Hematopoietic multipotent progenitor cell (in vitro differentiated cells): Measurements from ENCODE around the gene BAHCC1. TPM values are rescaled to one million over a fixed set of nuclear protein-coding genes. Genes with fewer than 3 reads are reported as not detected.

Experiments used
- DNase-seq, 3 donors: peaks; one replicate each; pipeline ENCODE4 v3.0.0-alpha.2; 2011 to 2015; ENCODE audit warnings: low read depth in 2 of 3, low spot score in 2 of 3
- total RNA-seq: library from RNA; depleted of rRNA; stranded (reverse); fragments of >200 nt; gene quantifications from one replicate; pipeline ENCODE4 v1.2.3, GENCODE V29; 2012

BAHCC1 gene
- total RNA-seq, 1 donor, result 21.3 TPM

DNA sequence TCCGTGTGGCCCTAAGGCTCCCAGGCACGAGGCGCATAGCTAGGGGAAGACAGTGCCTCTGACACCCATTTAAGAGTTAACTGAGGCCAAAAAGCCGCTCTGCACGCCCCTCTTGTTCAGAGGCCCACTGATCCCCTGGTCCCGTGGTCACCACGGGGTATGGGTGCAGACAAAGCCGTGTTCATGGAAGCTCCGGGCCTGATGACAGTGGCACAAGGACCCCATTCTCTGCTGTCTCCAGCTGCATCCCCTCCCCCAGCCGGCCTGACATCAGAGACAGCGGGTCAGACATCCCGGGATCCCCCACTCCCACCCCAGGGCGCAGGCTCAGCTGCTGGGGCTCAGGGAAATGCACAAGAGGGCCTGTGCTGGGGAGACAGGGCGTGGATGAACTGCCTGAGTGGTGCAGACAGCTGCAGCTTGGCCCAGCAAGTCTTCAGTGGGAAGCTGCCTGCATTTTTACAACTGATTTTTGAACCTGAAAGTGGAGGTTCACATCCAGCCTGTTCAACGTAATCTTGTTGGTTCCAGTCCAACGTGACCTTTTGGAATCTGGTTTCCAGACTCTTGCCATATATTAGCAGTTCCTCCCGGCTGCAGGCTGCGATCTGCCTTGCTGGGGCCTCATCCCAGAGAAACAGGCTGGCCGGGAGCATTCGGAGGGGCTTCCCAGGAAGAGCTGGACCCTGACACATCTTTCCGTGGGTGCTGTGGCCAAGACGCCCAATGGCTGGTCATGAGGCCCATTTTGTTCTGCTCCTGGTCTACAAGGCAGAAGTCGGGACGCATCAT lies 9.7 kb upstream of the BAHCC1 start:
- no peak for DNase-seq

DNA sequence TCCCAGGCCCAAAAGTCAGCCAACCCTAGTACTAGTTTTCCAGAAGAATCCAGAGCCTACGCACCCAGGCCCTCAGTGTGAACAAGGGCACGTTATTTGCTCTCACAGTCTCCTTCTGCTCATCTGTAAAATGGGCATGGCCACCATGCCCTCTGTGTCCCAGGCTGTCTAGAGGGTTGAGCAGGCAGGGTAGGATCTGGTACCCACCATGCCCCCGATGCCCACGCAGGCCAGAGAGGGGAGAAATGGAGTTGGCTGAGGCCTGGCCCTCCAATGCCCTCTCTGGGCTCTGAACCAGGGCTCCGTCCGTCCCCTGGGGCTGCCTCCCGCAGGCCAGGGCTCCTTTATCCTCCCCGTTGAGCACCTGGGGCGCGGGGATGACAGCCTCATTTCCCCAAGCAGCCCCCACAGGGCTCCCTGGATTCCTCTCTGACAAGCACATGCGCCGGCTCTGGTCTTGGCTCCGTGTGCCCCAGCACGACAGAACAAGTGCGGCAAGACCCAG lies 9.1 kb upstream of the BAHCC1 start:
- DNase-seq, result no peak

DNA sequence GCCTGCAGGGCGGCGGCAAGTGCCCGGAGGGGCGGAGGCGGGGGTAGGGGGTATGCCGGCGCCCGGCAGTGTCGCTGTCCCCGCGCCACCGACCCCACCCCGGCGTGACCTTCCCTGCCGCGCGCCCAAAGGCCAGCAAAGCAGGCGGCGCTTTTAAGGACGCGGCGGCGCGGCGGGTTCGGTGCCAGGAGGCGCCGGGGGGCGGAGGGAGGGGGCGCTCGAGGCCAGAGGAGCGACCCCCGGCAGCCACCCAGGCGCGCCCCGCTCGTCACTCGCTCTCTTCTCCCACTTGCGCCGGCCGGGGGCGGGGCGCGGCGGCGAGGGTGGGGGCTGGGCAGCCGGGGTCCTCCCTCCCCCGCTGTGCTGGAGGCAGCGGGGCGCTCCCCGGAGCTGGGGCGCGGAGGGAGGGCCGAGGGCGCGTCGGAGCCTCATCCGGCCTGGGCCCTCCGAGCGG lies 8.6 kb upstream of the BAHCC1 start:
- no peak for DNase-seq

DNA sequence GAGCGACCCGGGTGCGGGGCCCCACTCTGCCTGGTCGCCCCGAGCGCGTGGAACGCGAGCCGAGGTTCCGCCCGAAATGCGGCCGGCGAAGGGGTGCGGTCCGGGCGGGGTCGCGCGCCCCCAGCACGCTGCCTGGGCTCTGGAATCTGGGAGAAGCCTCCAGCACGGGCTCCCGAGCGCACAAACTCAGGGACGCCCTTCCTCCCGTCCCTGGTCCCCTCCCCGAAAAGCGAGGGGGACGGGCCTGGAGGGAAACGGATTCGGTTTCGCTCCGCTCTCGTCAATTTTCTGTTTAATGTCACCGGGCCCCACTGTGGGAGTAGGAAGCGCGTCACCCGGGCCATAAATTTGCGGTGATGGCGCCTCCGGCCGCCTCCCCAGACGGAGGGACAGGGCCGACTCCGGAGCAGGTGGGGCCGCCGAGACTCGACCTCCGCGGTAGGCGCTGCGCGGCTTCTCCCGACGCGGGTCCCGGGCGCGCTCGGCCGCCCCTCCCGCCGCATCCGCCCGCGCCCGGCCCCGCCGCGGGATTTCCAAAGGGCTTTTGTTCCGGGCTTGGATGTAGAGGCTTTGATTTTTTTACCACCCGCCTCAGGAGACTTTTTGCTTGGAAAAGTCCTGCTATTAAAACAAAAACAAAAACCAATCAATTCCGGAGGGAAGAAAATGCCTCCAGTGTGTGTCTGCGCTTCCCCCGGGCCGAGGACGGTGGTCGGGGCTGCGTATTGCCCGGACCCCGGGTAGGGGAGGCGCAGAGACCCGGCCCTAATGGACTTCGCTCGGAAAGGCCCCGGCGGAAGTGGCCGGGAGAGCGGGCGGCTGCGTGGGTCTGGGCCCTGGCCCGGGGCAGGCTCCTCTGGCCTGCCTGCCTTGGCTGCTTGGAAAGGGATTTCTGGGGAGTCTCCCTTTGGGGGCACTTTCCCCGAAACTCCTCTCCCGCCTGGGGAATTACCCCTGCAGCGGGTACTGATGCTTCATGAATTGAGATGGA lies 7.9 kb upstream of the BAHCC1 start:
- peak in 2 of 3 donors; percentile 73 to 85 for DNase-seq

DNA sequence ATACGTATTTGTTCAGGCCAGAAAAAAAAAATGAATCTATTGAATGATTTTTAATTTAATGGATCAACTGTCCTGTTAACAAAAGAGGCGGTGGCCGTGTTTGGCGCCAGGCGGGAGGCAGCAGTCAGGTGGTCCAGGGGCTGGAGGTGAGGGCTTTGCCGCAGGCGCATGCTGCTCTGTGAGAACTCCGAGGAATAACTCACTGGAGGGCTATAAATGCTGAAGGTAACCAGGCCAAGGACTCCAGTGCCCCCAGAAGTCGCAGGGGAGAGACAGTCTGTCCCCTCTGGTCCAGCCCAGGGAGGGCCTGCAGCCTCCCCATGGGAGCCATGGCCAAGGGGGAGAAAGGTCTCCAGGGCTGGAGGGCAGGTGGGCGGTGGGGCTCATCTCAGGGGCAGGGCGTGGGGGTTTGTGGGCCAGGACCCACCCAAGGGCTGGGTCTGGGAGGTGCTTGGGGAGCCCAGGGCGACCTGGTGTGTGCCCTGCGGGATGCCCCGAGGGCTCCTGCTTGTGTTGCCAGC lies 7.1 kb upstream of the BAHCC1 start:
- DNase-seq, result no peak

DNA sequence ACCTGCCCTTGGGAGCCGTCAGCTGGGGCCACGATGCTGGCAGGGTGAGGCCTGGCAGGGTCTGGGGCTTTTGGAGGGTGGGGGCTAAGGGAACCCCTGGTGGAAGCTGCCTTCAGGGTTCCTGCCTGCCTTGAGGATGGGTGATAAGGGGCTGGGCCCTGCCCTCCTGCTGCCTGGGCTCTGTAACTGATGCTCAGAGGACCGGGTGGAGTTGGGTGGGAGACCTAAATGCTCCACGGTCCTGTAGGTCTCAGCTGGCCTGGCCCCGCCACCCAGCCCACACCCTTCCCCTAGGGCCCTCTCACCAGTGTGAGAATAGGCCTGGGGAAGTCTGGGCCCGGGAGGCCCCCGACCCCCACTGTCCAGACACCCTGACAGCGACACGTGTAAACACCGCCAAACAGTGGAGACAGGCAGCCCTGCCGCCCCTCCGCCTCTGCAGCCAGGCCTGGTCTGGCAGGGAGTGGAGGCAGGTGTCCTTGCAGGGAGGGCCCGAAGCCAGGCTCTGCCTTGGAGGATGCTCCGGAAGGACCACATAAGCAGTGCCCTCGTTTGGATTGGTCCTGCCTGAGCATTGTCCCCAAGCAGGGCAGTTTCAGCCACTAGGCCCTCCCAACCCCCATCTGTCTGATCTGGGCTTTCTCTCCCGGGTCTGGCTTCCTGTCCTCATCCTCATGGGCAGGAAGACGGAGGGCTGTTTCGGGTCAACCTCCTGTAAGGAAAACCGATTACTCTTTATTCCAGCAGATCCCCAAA lies 6.5 kb upstream of the BAHCC1 start:
- no peak for DNase-seq

DNA sequence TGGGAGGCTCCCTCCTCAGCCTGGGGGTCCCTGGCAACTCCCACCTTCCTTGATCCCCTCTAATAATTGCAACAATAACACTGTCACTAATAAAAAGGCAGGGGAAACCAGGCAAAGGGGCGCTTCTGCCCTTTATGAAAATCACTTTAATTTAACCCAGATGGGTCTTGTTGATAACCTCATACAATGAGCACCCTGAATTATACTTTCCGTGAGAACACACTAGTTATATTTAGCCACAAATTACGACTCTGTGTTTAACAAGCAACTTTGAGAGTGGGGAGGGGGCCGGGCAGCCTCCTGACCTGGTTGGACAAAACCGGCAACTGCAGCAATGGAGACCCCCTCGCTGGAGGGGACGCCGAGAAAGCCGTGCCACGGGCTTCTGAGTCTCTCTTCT lies 5.7 kb upstream of the BAHCC1 start:
- DNase-seq, result no peak

DNA sequence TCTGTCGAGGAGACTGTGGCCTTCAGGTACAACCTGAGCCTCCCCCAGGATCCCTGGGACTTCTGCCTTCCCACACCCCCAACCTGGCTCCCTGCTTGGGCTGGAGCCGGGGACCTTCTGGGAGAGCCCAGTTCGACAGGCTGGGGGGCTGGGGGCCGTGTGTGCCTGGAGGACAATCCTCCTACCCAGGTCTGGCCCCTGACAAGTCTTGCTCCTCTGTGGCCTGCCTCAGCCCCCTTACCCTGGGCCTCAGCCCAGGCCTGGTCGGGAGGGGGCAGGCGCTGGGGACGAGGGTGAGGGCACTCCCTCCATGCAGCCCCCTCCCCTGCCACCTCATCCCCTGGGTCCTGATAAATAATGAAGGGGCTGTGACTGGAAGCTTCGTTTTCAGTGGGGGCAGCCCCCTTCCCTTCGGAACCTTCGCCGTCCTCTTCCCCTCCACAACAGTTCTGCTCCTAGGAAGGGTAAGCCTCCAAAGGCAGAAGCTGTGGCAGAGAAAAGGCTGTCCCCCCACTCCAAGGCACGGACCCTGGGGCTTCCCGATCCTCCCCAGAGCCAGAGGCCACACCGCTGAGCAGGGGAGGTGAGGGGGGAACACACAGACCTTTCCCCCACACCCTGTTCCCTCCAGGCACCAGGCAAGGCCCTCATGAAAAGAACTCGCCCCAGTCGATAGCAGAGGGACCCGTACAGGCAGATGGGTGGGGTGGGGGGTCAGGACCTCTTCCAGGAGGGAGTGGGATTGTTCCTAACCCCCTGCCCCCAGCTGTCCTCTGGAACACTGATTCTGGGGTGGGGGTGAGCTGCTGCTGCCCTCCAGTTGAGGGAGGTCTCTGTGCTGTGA lies 5.0 kb upstream of the BAHCC1 start:
- DNase-seq, result no peak

DNA sequence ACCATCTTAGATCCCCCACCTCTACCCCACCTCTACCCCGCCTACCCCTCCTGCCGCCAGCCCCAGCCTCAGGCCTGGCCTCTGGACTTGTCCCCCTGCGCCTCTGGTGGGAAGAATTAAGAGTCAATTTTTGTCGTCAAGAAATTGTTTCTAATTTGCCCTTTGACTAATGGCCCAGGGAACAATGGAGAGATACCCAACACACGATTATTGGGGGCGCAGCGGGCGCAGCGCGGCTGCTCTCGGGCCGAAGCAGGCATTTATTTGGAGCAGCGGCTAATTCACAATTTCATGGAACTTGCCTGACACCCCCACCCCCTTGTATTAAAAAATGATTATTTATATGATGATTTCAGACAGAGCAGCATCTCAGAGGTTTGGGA lies 4.4 kb upstream of the BAHCC1 start:
- DNase-seq, result no peak

DNA sequence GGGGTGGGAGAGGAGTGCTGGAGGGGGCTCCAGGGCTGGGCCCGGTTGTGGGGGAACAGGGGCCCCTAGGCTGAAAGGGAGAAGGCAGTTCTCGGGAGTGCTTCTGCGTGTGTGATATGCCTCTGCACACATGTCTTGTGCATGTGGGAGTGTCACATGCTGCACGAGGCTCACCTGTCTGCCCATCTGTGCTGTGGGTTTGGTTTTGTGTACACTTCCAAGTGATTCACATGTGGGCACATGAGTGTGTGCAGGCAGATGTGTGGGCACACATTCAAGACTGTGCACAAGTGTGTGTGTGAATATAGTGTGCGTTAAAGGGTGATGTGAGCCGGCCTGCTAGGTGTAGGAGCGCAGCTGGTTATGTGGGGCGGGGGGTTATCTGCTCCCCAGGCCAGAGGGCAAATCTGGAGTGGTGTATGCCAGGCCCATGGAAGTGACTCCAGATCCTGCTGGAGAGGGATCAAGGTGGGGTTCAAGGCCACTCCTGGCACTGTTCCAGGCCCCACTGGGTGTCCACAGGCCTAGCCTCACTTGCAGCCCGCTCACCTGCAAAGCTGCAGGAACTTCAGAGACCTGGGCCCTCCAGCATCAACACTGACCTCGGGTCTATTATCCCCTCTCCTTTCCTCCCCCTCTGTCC lies 3.8 kb upstream of the BAHCC1 start:
- no peak for DNase-seq

DNA sequence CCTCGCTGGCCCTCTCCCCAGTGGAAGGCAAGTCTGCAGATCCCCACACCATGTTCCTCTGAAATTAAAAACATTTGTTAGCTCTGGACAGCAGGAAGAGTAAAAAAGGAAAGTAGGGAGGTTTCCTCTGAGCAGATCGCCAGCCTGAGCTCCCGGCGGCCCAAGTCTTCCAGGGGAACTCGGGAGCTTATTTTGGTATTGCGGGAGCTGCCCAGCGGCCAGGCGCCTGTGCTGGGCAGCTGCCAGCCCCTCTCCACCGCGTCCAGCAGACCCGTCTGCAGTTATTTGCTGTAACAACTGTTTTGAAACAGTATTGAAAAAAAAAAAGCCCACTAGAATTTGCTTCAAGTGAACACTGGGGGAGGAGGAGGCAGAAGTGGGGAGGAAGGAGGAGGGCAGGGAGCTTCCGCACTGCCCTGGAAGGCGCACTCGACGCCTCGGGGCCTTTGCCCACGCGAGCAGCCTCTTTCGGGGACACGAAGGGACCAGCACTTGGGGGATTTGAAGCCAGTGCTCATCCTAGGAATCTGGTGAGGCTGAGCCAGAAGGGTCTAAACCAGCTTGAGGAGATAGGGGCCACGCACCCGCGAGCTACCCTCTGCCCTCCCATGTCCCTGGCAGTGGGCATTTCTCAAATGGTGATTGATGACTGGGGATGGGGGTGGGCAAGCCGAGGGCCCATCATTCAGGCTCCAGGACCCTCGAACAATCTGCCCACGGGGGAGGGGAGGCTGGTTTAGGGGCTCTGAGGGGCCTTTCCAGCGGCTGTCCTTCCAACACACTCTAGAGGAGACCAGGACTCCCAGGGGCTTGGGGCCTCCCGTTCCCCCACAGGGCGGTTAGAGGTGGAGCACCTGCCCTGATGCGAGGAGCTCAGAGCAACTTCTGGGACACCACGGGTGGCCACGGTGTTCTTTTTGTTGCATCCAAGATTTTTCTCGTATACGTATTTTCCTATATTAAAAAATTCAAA lies 3.0 kb upstream of the BAHCC1 start:
- no peak for DNase-seq

DNA sequence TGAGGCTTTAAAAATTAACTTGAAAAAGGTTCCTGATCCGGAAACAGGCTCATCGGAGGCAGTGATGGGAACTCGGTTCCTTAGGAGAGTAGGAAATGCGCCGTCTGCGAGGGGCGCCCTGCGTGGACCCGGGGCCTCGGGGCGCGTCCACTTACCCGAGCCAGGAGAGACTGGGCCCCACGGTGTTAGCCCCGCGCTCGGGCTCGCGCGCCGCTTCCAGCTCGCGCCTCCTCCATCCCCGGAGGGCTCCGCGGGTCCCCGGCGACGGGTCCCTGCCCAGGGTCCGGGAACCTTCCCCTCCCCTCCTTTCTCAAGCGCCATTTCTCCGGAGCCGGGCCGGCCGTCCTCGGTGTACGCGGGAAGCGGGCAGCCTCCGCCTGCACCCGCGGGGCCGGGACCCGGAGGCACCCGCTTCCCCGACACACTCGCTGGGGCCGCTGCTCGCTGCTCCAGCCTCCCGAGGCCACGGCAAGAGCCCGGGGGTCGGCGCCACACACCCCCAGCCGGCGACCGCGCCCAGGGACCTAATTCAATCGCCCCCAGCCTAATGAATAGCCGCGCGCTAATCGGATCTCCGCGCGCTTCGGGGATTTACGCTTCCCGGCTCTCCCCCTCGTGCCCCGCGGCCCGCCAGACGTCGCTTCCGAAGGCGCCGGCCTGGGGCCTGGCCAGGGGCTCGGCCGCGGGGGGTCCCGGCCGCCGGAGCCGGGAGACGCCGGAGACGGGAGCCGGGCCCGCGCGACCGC lies 2.2 kb upstream of the BAHCC1 start:
- DNase-seq, result no peak

DNA sequence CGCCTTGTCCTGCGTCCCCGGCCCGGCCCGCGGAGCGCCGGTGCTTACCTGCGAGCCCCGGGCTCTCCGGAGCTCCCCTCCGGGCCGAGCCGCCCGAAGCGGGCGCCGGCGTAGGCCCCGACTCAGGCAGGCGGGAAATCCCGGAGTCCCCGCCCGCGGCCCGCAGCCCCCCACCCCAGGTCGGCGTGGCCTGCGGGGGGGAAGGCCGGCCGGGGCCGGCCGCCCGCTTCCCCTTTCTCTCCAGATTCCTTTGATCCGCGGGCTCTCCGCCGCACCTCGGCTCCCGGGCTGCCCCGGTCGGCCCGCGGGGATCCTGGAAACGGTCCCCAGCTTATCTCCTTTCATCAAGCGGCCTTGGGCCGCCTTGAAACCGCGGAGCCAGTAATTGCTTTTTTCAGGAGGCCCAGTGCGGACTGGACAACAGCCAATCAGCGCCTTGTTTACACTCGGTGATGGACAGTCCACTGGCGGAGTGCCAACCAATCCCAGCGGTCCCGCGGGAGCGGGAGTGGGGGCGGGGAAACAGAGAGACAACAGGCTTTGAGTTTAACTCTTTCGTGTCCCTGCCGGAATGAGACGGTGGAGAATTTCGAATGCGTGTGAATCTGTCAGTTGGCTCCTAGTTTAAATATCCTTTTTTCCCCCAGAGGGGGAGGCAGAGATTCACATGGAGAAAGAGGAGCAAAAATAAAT lies 1.4 kb upstream of the BAHCC1 start:
- DNase-seq, result peak in 2 of 3 donors; percentile 98 to 99

DNA sequence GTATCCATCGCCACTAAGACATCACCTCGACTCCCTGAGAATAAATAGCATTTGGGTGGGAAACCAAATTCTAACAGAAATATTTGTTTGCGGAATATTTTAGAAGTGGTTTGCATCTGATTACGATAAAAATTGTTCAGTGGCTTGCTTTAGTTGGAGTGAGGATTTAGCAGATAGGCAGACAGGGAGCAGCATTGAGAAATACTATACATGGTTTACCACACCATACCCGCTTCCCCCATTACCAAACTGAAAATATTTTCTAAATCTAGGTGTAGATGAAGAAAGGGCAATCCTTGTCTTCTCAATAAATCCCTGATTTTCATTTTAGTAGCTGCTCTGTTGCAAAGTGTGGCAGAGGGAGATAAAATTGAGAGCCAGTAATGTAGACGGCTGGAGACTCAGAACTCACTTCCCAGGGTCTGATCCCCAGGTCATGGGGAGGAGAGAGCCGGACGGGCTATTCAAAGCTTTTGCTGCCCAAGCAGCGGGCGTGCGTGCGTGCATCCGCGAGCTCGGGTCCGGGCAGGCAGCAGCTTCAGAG lies 808 bp upstream of the BAHCC1 start:
- peak in 1 of 3 donors; percentile 37 for DNase-seq

DNA sequence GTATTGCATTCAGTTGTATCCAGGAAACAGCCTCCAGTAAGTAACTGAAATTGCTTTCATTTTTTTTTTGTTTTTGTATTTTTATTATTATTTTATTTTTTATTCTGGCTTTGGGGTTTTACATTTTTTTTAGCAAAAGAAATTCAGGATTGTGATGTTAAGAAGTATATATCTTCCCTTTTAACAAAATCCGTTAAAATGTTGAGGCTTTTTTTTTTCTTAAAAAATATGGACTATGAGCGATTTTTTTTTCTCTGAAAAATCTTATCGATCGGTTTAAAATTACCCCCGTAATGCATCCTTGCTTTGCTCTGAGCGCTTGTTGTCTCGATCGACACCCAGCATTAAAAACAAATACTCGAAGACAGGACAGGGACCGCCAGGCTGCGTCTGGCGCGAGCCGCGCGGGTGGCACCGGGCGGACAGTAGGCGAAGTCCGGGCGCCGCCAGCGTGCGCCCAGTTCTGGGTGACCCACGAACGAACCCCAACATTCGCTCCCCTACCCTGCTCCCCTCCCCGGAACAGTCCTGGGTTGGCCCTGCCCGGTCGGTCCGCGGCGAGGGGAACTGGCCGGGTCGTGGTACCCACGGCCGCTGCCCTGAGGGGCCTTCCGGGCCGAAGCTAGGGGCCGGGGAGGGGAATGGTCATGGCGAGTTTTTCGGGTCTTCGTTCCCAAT lies 482 bp downstream of the BAHCC1 start:
- no peak for DNase-seq

DNA sequence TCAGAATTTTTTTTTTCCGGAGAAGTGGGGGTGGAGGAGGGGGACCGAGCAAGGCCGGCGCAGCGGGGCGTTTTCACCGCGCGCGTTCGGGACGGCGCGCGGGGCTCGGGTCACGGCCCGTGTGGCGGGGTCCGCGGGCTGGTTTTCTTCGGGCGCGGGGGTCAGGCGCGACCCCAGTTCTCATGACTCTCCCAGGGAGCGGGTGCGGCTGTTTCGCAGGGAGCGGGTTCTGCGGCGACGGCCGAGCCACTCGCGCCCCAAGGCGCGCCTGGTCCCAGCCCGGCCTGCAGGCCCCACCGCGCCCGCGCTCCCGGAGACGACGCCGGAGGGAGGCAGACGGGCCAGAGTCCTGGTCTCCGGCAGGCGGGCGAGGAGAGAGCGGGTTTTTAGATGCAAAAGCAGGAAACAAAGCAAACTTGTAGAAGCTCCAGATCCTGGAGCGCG lies 1.0 kb downstream of the BAHCC1 start:
- no peak for DNase-seq
